ACC112 (cell line): ENCODE data around the gene MICAL3.
"Not testable (repeated sequence)": the region's sequence is repeated elsewhere in the genome, so short reads cannot be mapped to it uniquely, and the experiment has no call there.

Experiments used
- H2AFZ ChIP-seq: fragments of 200-600 bp; sonication (generic); one replicate; pipeline ENCODE4 v1.6.0; 2017; ENCODE audit warnings: antibody characterized with exemption, low read length; ENCODE audit not compliant: unreplicated experiment
- H3K27ac ChIP-seq: fragments of 200-600 bp; sonication (generic); 2 replicates; pipeline ENCODE4 v1.5.1; 2014; ENCODE audit warnings: low read depth, mild to moderate bottlenecking, antibody characterized with exemption, low read length, moderate library complexity
- H3K27me3 ChIP-seq: fragments of 200-600 bp; sonication (generic); 2 replicates; pipeline ENCODE4 v1.6.1; 2014; ENCODE audit warnings: mild to moderate bottlenecking, antibody characterized with exemption, low read length, moderate library complexity, mixed read lengths; ENCODE audit not compliant: insufficient read depth
- H3K36me3 ChIP-seq: fragments of 200-600 bp; sonication (generic); 2 replicates; pipeline ENCODE4 v1.6.1; 2016; ENCODE audit warnings: mild to moderate bottlenecking, antibody characterized with exemption, low read length, moderate library complexity, mixed read lengths; ENCODE audit not compliant: insufficient read depth
- H3K4me1 ChIP-seq: fragments of 200-600 bp; sonication (generic); one replicate; pipeline ENCODE4 v1.6.1; 2016; ENCODE audit warnings: low read length, mixed read lengths; ENCODE audit not compliant: insufficient read depth, unreplicated experiment, control insufficient read depth
- H3K4me3 ChIP-seq: fragments of 200-600 bp; sonication (generic); 2 replicates; pipeline ENCODE4 v1.5.1; 2014; ENCODE audit warnings: mild to moderate bottlenecking, low read depth, low read length
- H3K79me2 ChIP-seq: fragments of 200-600 bp; sonication (generic); one replicate; pipeline ENCODE4 v1.6.0; 2016; ENCODE audit warnings: low read length; ENCODE audit not compliant: control insufficient read depth, unreplicated experiment, insufficient read depth

The MICAL3 gene

GRCh38 chr22:18031695-18032454 lies 7.5 kb upstream of the MICAL3 start:
- Histone ChIP-seq H3K4me1 (peaks cover 33% of the 10 kb centered on the region), H3K36me3 (no peaks in the 10 kb centered on the region), H3K79me2 (no peaks in the 10 kb centered on the region), H3K27ac (peak overlapping the region; percentile 78), H3K27me3 (no peaks in the 10 kb centered on the region), H2AFZ (no peak overlapping the region), H3K4me3 (peak overlapping the region; percentile 28)

GRCh38 chr22:18029686-18030267 lies 5.4 kb upstream of the MICAL3 start:
- H3K36me3 ChIP-seq = no peaks in the 10 kb centered on the region
- H3K27ac ChIP-seq = no peak overlapping the region
- H3K4me1 ChIP-seq = peaks cover 29% of the 10 kb centered on the region
- no peaks in the 10 kb centered on the region for H3K27me3 ChIP-seq
- no peaks in the 10 kb centered on the region for H3K79me2 ChIP-seq
- no peak overlapping the region for H3K4me3 ChIP-seq
- no peak overlapping the region for H2AFZ ChIP-seq

- Histone ChIP-seq H2AFZ (no peak overlapping the region), H3K4me3 (no peak overlapping the region), H3K4me1 (peaks cover 26% of the 10 kb centered on the region), H3K27me3 (no peaks in the 10 kb centered on the region), H3K79me2 (no peaks in the 10 kb centered on the region), H3K27ac (no peak overlapping the region), H3K36me3 (no peaks in the 10 kb centered on the region)
Observed at GRCh38 chr22:18028817-18029527, 4.6 kb upstream of the MICAL3 start.

GRCh38 chr22:18025898-18026297 lies 1.5 kb upstream of the MICAL3 start:
- not testable (repeated sequence) for H3K79me2 ChIP-seq, H3K4me1 ChIP-seq, H3K27me3 ChIP-seq, H2AFZ ChIP-seq, H3K4me3 ChIP-seq, H3K36me3 ChIP-seq, H3K27ac ChIP-seq

- H3K79me2 ChIP-seq = no peaks in the 10 kb centered on the region
- H3K36me3 ChIP-seq = no peaks in the 10 kb centered on the region
- H2AFZ ChIP-seq = peak overlapping the region; percentile 62
- no peaks in the 10 kb centered on the region for H3K27me3 ChIP-seq
- peaks cover 6% of the 10 kb centered on the region for H3K4me1 ChIP-seq
- H3K27ac ChIP-seq = no peak overlapping the region
- H3K4me3 ChIP-seq = peak overlapping the region; percentile 85
Observed at GRCh38 chr22:18024956-18025720, 777 bp upstream of the MICAL3 start.

- Histone ChIP-seq H3K36me3 (no peaks in the 10 kb centered on the region), H3K79me2 (no peaks in the 10 kb centered on the region), H3K4me3 (peak overlapping the region; percentile 85), H2AFZ (peak overlapping the region; percentile 87), H3K27me3 (no peaks in the 10 kb centered on the region), H3K4me1 (peaks cover 6% of the 10 kb centered on the region), H3K27ac (no peak overlapping the region; the same call in 1 of the 2 replicates)
Observed at GRCh38 chr22:18023509-18024275, 669 bp downstream of the MICAL3 start.

- Histone ChIP-seq H3K36me3 (no peaks in the 10 kb centered on the region), H3K4me1 (peaks cover 6% of the 10 kb centered on the region), H3K79me2 (no peaks in the 10 kb centered on the region), H2AFZ (no peak overlapping the region), H3K27me3 (no peaks in the 10 kb centered on the region), H3K27ac (no peak overlapping the region), H3K4me3 (peak overlapping the region; percentile 85; the same call in 1 of the 2 replicates)
Observed at GRCh38 chr22:18022876-18023275, 1.5 kb downstream of the MICAL3 start.

GRCh38 chr22:18021431-18021830 lies 2.9 kb downstream of the MICAL3 start:
- Histone ChIP-seq H3K79me2 (no peaks in the 10 kb centered on the region), H3K4me1 (peaks cover 6% of the 10 kb centered on the region), H3K4me3 (no peak overlapping the region), H2AFZ (no peak overlapping the region), H3K27ac (no peak overlapping the region), H3K36me3 (no peaks in the 10 kb centered on the region), H3K27me3 (no peaks in the 10 kb centered on the region)

- H3K79me2 ChIP-seq, H3K27me3 ChIP-seq, H3K4me1 ChIP-seq, H2AFZ ChIP-seq, H3K4me3 ChIP-seq, H3K27ac ChIP-seq, H3K36me3 ChIP-seq: not testable (repeated sequence)
Observed at GRCh38 chr22:18020743-18021142, 3.6 kb downstream of the MICAL3 start.

- Histone ChIP-seq H2AFZ (no peak overlapping the region), H3K4me1 (peaks cover 9% of the 10 kb centered on the region), H3K79me2 (no peaks in the 10 kb centered on the region), H3K27me3 (no peaks in the 10 kb centered on the region), H3K27ac (no peak overlapping the region), H3K4me3 (no peak overlapping the region), H3K36me3 (no peaks in the 10 kb centered on the region)
Observed at GRCh38 chr22:18013947-18014346, 10.4 kb downstream of the MICAL3 start.
